A549 (cell line): ENCODE results near the gene CACNA1I. TPM values are rescaled to one million over a fixed set of nuclear protein-coding genes. Genes with fewer than 3 reads are reported as not detected.

ENCODE experiments used
- ATAC-seq, 2 experiments: fragments of 200-7000 bp in 1 of 2; fragments of >200 bp in 1 of 2; cut with Nextera tagmentation in 1 of 2; cut with Tn5 transposase in 1 of 2; 3 replicates each; pipeline versions ENCODE4 v1.8.0 to v1.9.1; 2018 to 2020; ENCODE audit warnings: mild to moderate bottlenecking in 1 of 2, moderate library complexity in 1 of 2
- CTCF ChIA-PET: fragments of 300-600 bp; sonication (Branson Sonifier 250); formaldehyde crosslinking; extraction: SDS; loops from one replicate; lab custom pipeline; 2021; ENCODE audit warnings: antibody characterized with exemption, inconsistent platforms; lab: Yijun Ruan, JAX
- POLR2A ChIA-PET: fragments of 350-600 bp; formaldehyde crosslinking; extraction: SDS; loops from one replicate; lab custom pipeline; 2021; ENCODE audit warnings: antibody characterized with exemption, inconsistent platforms; lab: Yijun Ruan, JAX
- DNase-seq, 2 experiments: peaks; one replicate each; pipeline versions ENCODE4 v3.0.0 to v3.0.0-alpha.2; 2011 to 2016; ENCODE audit warnings: low read depth in 1 of 2, low spot score in 1 of 2
- FAIRE-seq: peaks from 2 replicates; lab custom pipeline; 2011; peaks lifted over from hg19 to GRCh38; lab: Jason Lieb, UNC
- H3K27ac ChIP-seq, 2 experiments: fragments of >200 bp; sonication (Bioruptor Twin); formaldehyde crosslinking; 3 replicates each; pipeline ENCODE4 v1.5.1; 2016 to 2017
- H3K4me1 ChIP-seq: fragments of >200 bp; sonication (Bioruptor Twin); formaldehyde crosslinking; 3 replicates; pipeline ENCODE4 v1.6.1; 2016
- H3K4me2 ChIP-seq: fragments of >200 bp; sonication (Bioruptor Twin); formaldehyde crosslinking; 3 replicates; pipeline ENCODE4 v1.6.1; 2016
- H3K4me3 ChIP-seq: fragments of >200 bp; sonication (Bioruptor Twin); formaldehyde crosslinking; 3 replicates; pipeline ENCODE4 v1.5.1; 2016
- H3K9me3 ChIP-seq: fragments of >200 bp; sonication (Bioruptor Twin); formaldehyde crosslinking; 3 replicates; pipeline ENCODE4 v1.6.1; 2016
- CBX2 ChIP-seq: fragments of 200-600 bp; sonication (generic); IDR thresholded peaks from 2 replicates; pipeline ENCODE4 v1.6.1; 2016; ENCODE audit warnings: low read depth, mild to moderate bottlenecking, borderline replicate concordance
- CBX8 ChIP-seq: fragments of 200-600 bp; sonication (generic); IDR thresholded peaks from 2 replicates; pipeline ENCODE4 v1.6.1; 2016
- EHMT2 ChIP-seq: fragments of 200-600 bp; sonication (generic); IDR thresholded peaks from 2 replicates; pipeline ENCODE4 v1.6.1; 2016; ENCODE audit warnings: antibody characterized with exemption, low read depth, mild to moderate bottlenecking, moderate library complexity
- FOXS1 ChIP-seq: fragments of 250-450 bp; sonication (Bioruptor Pico); IDR thresholded peaks from 2 replicates; pipeline ENCODE4 v1.5.0; 2020; ENCODE audit warnings: mild to moderate bottlenecking, moderate library complexity
- HMGXB4 ChIP-seq: fragments of 250-450 bp; sonication (Bioruptor Pico); IDR thresholded peaks from 2 replicates; pipeline ENCODE4 v1.5.0; 2021; ENCODE audit warnings: mild to moderate bottlenecking, moderate library complexity, borderline replicate concordance
- HOXB13 ChIP-seq: fragments of 250-450 bp; sonication (Bioruptor Pico); IDR thresholded peaks from 2 replicates; pipeline ENCODE4 v1.5.0; 2020; ENCODE audit warnings: low read depth, mild to moderate bottlenecking, moderate library complexity
- JUNB ChIP-seq: fragments of >200 bp; sonication (Bioruptor Twin); formaldehyde crosslinking; IDR thresholded peaks from 2 replicates; pipeline ENCODE4 v1.6.1; 2016
- KDM1A ChIP-seq: fragments of 200-600 bp; sonication (generic); IDR thresholded peaks from 2 replicates; pipeline ENCODE4 v1.6.1; 2016; ENCODE audit warnings: low read depth, mild to moderate bottlenecking
- MAFK ChIP-seq: fragments of 450-650 bp; IDR thresholded peaks from 2 replicates; pipeline ENCODE4 v1.6.1; 2014; ENCODE audit not compliant: partially characterized antibody
- PHF8 ChIP-seq: fragments of 200-600 bp; sonication (generic); IDR thresholded peaks from 2 replicates; pipeline ENCODE4 v1.6.1; 2016; ENCODE audit warnings: low read depth, mild to moderate bottlenecking, antibody characterized with exemption, moderate library complexity, borderline replicate concordance
- POLR2A ChIP-seq: IDR thresholded peaks from 2 replicates; pipeline ENCODE4 v1.6.1; 2012; ENCODE audit warnings: mild to moderate bottlenecking, low read length
- RAD21 ChIP-seq, 2 experiments: fragments of >200 bp in 1 of 2; sonication (Bioruptor Twin) in 1 of 2; formaldehyde crosslinking in 1 of 2; IDR thresholded peaks in 1 of 2; conservative IDR thresholded peaks in 1 of 2; 2 replicates in 1 of 2; 3 replicates in 1 of 2; pipeline ENCODE4 v1.6.1; 2012 to 2018; ENCODE audit warnings: inconsistent platforms in 1 of 2
- RARB ChIP-seq: fragments of 250-450 bp; sonication (Bioruptor Pico); IDR thresholded peaks from 2 replicates; pipeline ENCODE4 v1.8.0; 2021; ENCODE audit warnings: mild to moderate bottlenecking, moderate library complexity
- REST ChIP-seq: fragments of 200-600 bp; sonication (generic); IDR thresholded peaks from 2 replicates; pipeline ENCODE4 v1.6.1; 2016; ENCODE audit warnings: antibody characterized with exemption, mild to moderate bottlenecking, moderate library complexity
- SMC3 ChIP-seq: fragments of >200 bp; sonication (Bioruptor Twin); formaldehyde crosslinking; IDR thresholded peaks from 3 replicates; pipeline ENCODE4 v1.6.1; 2018; ENCODE audit warnings: inconsistent platforms
- TFCP2L1 ChIP-seq: fragments of 250-450 bp; sonication (Bioruptor Pico); IDR thresholded peaks from 2 replicates; pipeline ENCODE4 v1.5.0; 2021; ENCODE audit warnings: mild to moderate bottlenecking
- TP53 ChIP-seq: fragments of 250-450 bp; sonication (Bioruptor Pico); IDR thresholded peaks from 2 replicates; pipeline ENCODE4 v1.5.0; 2021; ENCODE audit warnings: mild to moderate bottlenecking, moderate library complexity
- USF2 ChIP-seq: fragments of 450-650 bp; IDR thresholded peaks from 2 replicates; pipeline ENCODE4 v1.6.1; 2014; ENCODE audit warnings: antibody characterized with exemption
- ZSCAN20 ChIP-seq: fragments of 250-450 bp; sonication (Bioruptor Pico); IDR thresholded peaks from 2 replicates; pipeline ENCODE4 v1.8.0; 2022; ENCODE audit warnings: mild to moderate bottlenecking, moderate library complexity
- WGBS: methylation state at CpG from one replicate; pipeline ENCODE4 v1.1.6; 2017; ENCODE audit errors: missing lambda C conversion rate; 5-methylcytosine and 5-hydroxymethylcytosine counted together
- polyA plus RNA-seq, 4 experiments: library from polyadenylated mRNA; depleted of rRNA in 3 of 4; stranded (reverse); fragments of >200 nt; fragmentation: RNase III in 1 of 4; extraction: RNeasy Plus Mini Kit Qiagen cat#74134 plus additional on column Dnase treatment in 1 of 4; gene quantifications; 2 replicates in 3 of 4; 3 replicates in 1 of 4; pipeline ENCODE4 v1.2.3, GENCODE V29; 2011 to 2017
- TF ChIP-seq, protein P1 (sequence below): fragments of >200 bp; sonication (Bioruptor Twin); formaldehyde crosslinking; IDR thresholded peaks from 2 replicates; pipeline ENCODE4 v1.6.1; 2016
- TF ChIP-seq, protein P2 (sequence below): fragments of >200 bp; sonication (Bioruptor Twin); formaldehyde crosslinking; IDR thresholded peaks from 3 replicates; pipeline ENCODE4 v1.5.1; 2016

The CACNA1I gene
- polyA plus RNA-seq, 2 of the 4 experiments (the other 2 are of a cell fraction): 0.03 to 0.13 TPM

DNA sequence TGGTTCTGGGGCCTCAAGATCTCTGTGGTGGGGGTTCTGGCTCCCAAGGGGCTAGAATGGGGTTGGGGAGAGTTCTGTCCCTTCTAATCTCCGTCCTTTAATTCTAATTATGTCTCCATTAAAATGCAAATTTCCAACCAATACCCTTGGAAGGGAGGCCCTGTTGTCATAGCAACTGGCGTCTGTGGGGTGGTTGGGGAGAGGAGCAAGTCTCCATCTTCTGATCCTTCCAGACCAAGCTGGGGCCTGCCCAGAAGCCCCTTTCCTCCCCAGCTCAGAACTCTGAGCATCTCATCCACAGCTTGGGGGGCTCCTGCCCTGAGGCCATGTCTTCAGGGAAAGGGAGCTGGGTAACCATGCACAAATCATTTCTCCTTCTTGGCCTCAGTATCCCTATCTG is 32.6 kb upstream of the CACNA1I start:
- POLR2A ChIA-PET: no interaction called here
- 20% methylated on average over 2 of the region's 2 CpGs for WGBS
- DNase-seq: no peak
- TF ChIP-seq RARB (CRISPR knock-in tag) (no peak), TP53 (no peak), TFCP2L1 (no peak), CBX2 (no peak), HOXB13 (CRISPR knock-in tag) (no peak), RAD21 (conservative IDR thresholded peaks at IDR 0.05 in 1 of 2, IDR thresholded peaks at IDR 0.05 in 1 of 2) (no peak), PHF8 (no peak), JUNB (no peak), KDM1A (no peak), FOXS1 (CRISPR knock-in tag) (no peak), HMGXB4 (CRISPR knock-in tag) (no peak), POLR2A (no peak), ZSCAN20 (CRISPR knock-in tag) (no peak)
- TF ChIP-seq, protein P1, sequence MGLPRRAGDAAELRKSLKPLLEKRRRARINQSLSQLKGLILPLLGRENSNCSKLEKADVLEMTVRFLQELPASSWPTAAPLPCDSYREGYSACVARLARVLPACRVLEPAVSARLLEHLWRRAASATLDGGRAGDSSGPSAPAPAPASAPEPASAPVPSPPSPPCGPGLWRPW: no peak
- no peak for ATAC-seq
- H3K4me1 ChIP-seq: peaks cover 7% of the 10 kb centered on the region; the same call in 2 of the 3 replicates
- no peak overlapping the region for H3K4me3 ChIP-seq
- CTCF ChIA-PET: interaction anchor here (1.5 to 37.2 kb wide), 2 partner anchors 9 to 490 kb away, joined by 3 to 899 read pairs; no protein-coding TSS in a partner anchor
- H3K4me2 ChIP-seq: no peak overlapping the region
- no peak for FAIRE-seq
- H3K9me3 ChIP-seq: no peaks in the 10 kb centered on the region
- no peak overlapping the region for H3K27ac ChIP-seq

DNA sequence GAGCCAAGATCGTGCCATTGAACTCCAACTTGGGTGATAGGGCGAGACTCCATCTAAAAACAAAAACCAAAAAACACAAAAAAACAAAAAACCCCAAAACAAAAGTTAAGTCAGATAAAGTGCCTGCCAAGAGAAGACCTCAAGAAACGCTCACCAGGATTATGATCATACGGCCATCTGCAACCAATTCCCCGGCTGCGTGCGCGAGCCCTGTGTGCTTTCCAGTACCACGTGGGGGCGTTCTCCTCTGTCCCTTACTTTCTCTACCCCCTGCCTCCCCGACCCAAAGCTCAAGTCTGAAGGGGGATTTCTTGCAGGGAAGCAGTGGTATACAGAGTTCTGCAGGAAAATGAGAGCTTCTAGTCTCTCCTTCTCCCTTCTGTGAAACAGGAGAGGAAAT is 27.5 kb upstream of the CACNA1I start:
- ATAC-seq: peak in 1 of 2 experiments; percentile 81; a peak in 4 of 6 replicates
- Histone ChIP-seq H3K27ac (no peak overlapping the region), H3K4me2 (no peak overlapping the region), H3K4me3 (no peak overlapping the region), H3K4me1 (no peaks in the 10 kb centered on the region), H3K9me3 (no peaks in the 10 kb centered on the region)
- ChIA-PET CTCF (interaction anchor here (0.7 to 37.2 kb wide), 3 partner anchors 9 to 485 kb away, joined by 5 to 899 read pairs (median 23); no protein-coding TSS in a partner anchor), POLR2A (no interaction called here)
- DNase-seq: peak; percentile 33 to 35
- TF ChIP-seq RAD21 (conservative IDR thresholded peaks at IDR 0.05 in 1 of 2, IDR thresholded peaks at IDR 0.05 in 1 of 2): peak; percentile 39 to 56; a peak in 4 of 5 replicates
- no peak for TF ChIP-seq CBX8
- TF ChIP-seq SMC3: peak; percentile 50; the same call in 2 of the 3 replicates
- TF ChIP-seq, protein P2, sequence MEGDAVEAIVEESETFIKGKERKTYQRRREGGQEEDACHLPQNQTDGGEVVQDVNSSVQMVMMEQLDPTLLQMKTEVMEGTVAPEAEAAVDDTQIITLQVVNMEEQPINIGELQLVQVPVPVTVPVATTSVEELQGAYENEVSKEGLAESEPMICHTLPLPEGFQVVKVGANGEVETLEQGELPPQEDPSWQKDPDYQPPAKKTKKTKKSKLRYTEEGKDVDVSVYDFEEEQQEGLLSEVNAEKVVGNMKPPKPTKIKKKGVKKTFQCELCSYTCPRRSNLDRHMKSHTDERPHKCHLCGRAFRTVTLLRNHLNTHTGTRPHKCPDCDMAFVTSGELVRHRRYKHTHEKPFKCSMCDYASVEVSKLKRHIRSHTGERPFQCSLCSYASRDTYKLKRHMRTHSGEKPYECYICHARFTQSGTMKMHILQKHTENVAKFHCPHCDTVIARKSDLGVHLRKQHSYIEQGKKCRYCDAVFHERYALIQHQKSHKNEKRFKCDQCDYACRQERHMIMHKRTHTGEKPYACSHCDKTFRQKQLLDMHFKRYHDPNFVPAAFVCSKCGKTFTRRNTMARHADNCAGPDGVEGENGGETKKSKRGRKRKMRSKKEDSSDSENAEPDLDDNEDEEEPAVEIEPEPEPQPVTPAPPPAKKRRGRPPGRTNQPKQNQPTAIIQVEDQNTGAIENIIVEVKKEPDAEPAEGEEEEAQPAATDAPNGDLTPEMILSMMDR: peak; percentile 31; the same call in 2 of the 3 replicates
- WGBS: 15% methylated on average over 11 of the region's 11 CpGs
- FAIRE-seq: no peak

- Histone ChIP-seq H3K4me3 (no peak overlapping the region), H3K4me1 (no peaks in the 10 kb centered on the region), H3K4me2 (no peak overlapping the region), H3K27ac (no peak overlapping the region), H3K9me3 (no peaks in the 10 kb centered on the region)
- POLR2A ChIA-PET: no interaction called here
- DNase-seq: no peak
- CTCF ChIA-PET: interaction anchor here (0.6 to 37.2 kb wide), 4 partner anchors 11 to 482 kb away, joined by 3 to 899 read pairs (median 13); no protein-coding TSS in a partner anchor
- peak; percentile 47 to 57; a peak in 3 of 6 replicates for ATAC-seq
- 25% methylated on average over 39 of the region's 39 CpGs for WGBS
- FAIRE-seq: no peak
- TF ChIP-seq MAFK (no peak), FOXS1 (CRISPR knock-in tag) (no peak), USF2 (no peak), REST (peak; percentile 97), EHMT2 (peak; percentile 95), POLR2A (no peak), ZSCAN20 (CRISPR knock-in tag) (0 out of 2 replicates have a peak, but pooled peaks have one; percentile 42)
- TF ChIP-seq, protein P1: no peak
Measured at GRCh38 chr22:39545386-39546365, 24.9 kb upstream of the CACNA1I start.
